Parathyroid adenoma (tissue), 2 donors: ENCODE data around the gene TIPIN.
"Not testable (repeated sequence)": the region's sequence is repeated elsewhere in the genome, so short reads cannot be mapped to it uniquely, and the experiment has no call there.

Source experiments
- H2AFZ ChIP-seq: fragments of 300-600 bp; sonication (generic); one replicate; pipeline ENCODE4 v1.7.0; 2017; ENCODE audit warnings: antibody characterized with exemption, mild to moderate bottlenecking
- H3K27ac ChIP-seq: fragments of 300-600 bp; sonication (generic); one replicate; pipeline ENCODE4 v1.7.0; 2017
- H3K27me3 ChIP-seq: fragments of 300-600 bp; sonication (generic); one replicate; pipeline ENCODE4 v1.7.0; 2017; ENCODE audit warnings: low read length; ENCODE audit not compliant: control insufficient read depth, insufficient read depth
- H3K36me3 ChIP-seq: fragments of 300-600 bp; sonication (generic); one replicate; pipeline ENCODE4 v1.7.0; 2017; ENCODE audit warnings: low read length; ENCODE audit not compliant: control insufficient read depth, insufficient read depth
- H3K4me1 ChIP-seq: fragments of 300-600 bp; sonication (generic); one replicate; pipeline ENCODE4 v1.7.0; 2017; ENCODE audit warnings: control low read depth
- H3K4me2 ChIP-seq: fragments of 300-600 bp; sonication (generic); one replicate; pipeline ENCODE4 v1.7.0; 2017; ENCODE audit warnings: low read length
- H3K4me3 ChIP-seq: fragments of 300-600 bp; sonication (generic); one replicate; pipeline ENCODE4 v1.7.0; 2017; ENCODE audit warnings: low read depth, low read length
- H3K79me2 ChIP-seq: fragments of 300-600 bp; sonication (generic); one replicate; pipeline ENCODE4 v1.7.0; 2017; ENCODE audit warnings: control low read depth
- H3K9ac ChIP-seq: fragments of 300-600 bp; sonication (generic); one replicate; pipeline ENCODE4 v1.7.0; 2017; ENCODE audit warnings: mild to moderate bottlenecking
- H3K9me3 ChIP-seq: fragments of 300-600 bp; sonication (generic); one replicate; pipeline ENCODE4 v1.7.0; 2017; ENCODE audit warnings: low read length; ENCODE audit not compliant: control insufficient read depth
- CTCF ChIP-seq: fragments of 300-600 bp; sonication (generic); IDR thresholded peaks from one replicate; pipeline ENCODE4 v1.7.0; 2017; ENCODE audit warnings: antibody characterized with exemption, mild to moderate bottlenecking
- donor health status: primary hyperparathyroidism.

The TIPIN gene

GRCh38 chr15:66308531-66308930, 48.0 kb downstream of the TIPIN start:
- no peaks in the 10 kb centered on the region for H3K9me3 ChIP-seq

DNA sequence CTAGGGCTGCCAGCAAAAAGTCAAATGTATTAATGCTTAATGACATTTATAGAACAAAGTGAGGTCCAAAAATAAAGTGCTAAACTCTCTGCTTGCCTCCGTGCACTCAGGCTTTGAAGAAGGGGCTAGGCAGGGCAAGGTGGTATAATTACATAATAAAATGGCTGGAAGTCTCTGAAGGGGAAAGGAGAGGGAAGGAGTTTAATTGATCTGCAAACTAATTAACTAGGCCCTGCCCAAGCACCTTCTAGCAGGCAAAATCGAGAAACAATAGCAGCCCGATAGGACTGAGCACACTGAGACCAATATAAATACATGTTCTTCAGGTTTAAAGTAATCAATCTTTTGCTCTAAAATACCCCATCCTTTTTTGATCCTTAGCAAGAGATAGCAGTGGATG, 50.1 kb downstream of the TIPIN start:
- Histone ChIP-seq H3K4me1 (no peaks in the 10 kb centered on the region), H3K79me2 (no peaks in the 10 kb centered on the region), H3K36me3 (no peaks in the 10 kb centered on the region), H3K27me3 (no peaks in the 10 kb centered on the region), H3K9ac (no peak overlapping the region), H2AFZ (no peak overlapping the region), H3K4me2 (no peak overlapping the region), H3K4me3 (no peak overlapping the region), H3K27ac (no peak overlapping the region), H3K9me3 (no peaks in the 10 kb centered on the region)
- no peak for TF ChIP-seq CTCF

More at GRCh38 chr15:66308531-66308930, 48.0 kb downstream of the TIPIN start:
- Histone ChIP-seq H3K27ac (no peak overlapping the region), H2AFZ (no peak overlapping the region), H3K9ac (no peak overlapping the region), H3K27me3 (no peaks in the 10 kb centered on the region), H3K36me3 (no peaks in the 10 kb centered on the region), H3K79me2 (no peaks in the 10 kb centered on the region), H3K4me1 (no peaks in the 10 kb centered on the region), H3K4me3 (no peak overlapping the region), H3K4me2 (no peak overlapping the region)
- TF ChIP-seq CTCF: no peak

DNA sequence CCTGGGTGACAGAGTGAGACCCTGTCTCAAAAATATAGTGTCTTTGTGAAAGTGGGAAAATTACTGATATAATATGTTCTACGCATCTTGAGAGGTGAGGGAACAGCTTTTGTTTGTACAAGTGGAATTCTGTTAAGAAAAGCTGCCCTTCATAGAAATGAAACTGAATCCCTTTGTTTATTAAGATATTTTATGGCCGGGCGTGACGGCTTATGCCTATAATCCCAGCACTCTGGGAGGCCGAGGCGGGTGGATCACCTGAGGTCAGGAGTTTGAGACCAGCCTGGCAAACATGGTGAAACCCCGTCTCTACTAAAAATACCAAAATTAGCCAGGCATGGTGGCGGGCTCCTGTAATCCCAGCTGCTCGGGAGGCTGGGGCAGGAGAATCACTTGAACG, 52.1 kb downstream of the TIPIN start:
- not testable (repeated sequence) for H3K4me2 ChIP-seq, H3K9me3 ChIP-seq, H3K27ac ChIP-seq, H3K4me1 ChIP-seq, H3K4me3 ChIP-seq, H3K79me2 ChIP-seq, H3K9ac ChIP-seq, H2AFZ ChIP-seq, H3K27me3 ChIP-seq, H3K36me3 ChIP-seq

GRCh38 chr15:66302489-66303278, 53.8 kb downstream of the TIPIN start:
- H2AFZ ChIP-seq: no peak overlapping the region
- no peaks in the 10 kb centered on the region for H3K9me3 ChIP-seq
- no peak overlapping the region for H3K4me3 ChIP-seq
- H3K36me3 ChIP-seq: no peaks in the 10 kb centered on the region
- no peak overlapping the region for H3K9ac ChIP-seq
- H3K27me3 ChIP-seq: no peaks in the 10 kb centered on the region
- H3K4me2 ChIP-seq: no peak overlapping the region
- no peaks in the 10 kb centered on the region for H3K4me1 ChIP-seq
- peaks cover 1% of the 10 kb centered on the region for H3K79me2 ChIP-seq
- TF ChIP-seq CTCF: no peak
- H3K27ac ChIP-seq: no peak overlapping the region

DNA sequence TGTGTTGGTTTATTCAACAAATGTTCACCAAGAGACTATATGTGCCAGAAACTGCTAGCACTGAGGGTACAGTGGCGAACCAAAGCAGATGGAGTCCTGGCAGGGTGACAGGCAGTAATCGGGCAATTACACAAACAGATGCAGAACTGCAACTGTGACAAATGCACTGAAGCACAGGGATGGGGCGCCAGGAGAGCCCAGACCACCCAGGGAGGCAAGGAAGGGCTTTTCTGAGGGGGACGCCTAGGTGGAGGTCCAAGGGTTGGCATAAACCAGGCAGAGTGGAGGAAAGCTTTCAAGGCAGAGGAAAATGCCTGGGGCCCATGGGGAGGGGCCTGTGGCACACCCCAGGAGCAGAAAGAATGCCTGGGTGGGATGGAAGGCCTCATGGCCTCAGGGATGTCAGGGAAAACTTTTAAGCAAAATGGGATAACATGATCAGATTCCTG, 57.7 kb downstream of the TIPIN start:
- Histone ChIP-seq H3K79me2 (peaks cover 3% of the 10 kb centered on the region), H3K9me3 (no peaks in the 10 kb centered on the region), H3K27ac (no peak overlapping the region), H2AFZ (no peak overlapping the region), H3K9ac (no peak overlapping the region), H3K4me3 (no peak overlapping the region), H3K4me2 (no peak overlapping the region), H3K36me3 (no peaks in the 10 kb centered on the region), H3K27me3 (no peaks in the 10 kb centered on the region), H3K4me1 (peaks cover 5% of the 10 kb centered on the region)
- TF ChIP-seq CTCF: no peak
